GM23338 (cell line): Measurements from ENCODE around the gene CHIA. TPM values are rescaled to one million over a fixed set of nuclear protein-coding genes. Genes with fewer than 3 reads are reported as not detected.

Experiments
- ATAC-seq: fragments of 200-7000 bp; cut with Tn5 transposase; 3 replicates; pipeline ENCODE4 v1.9.1; 2020
- DNase-seq: peaks from one replicate; pipeline ENCODE4 v3.0.0-alpha.2; 2015; ENCODE audit warnings: low spot score
- H2AFZ ChIP-seq: fragments of 200-600 bp; sonication (generic); 2 replicates; pipeline ENCODE4 v1.8.0; 2016; ENCODE audit warnings: antibody characterized with exemption, mild to moderate bottlenecking, moderate library complexity
- H3F3A ChIP-seq: fragments of 200-600 bp; sonication (generic); replicated peaks from 2 replicates; pipeline ENCODE4 v1.8.0; 2017; ENCODE audit warnings: antibody characterized with exemption, mixed run types, low read depth
- H3K27ac ChIP-seq: fragments of 200-600 bp; sonication (generic); 2 replicates; pipeline ENCODE4 v1.6.1; 2016; ENCODE audit warnings: low read depth
- H3K27me3 ChIP-seq: fragments of 200-600 bp; sonication (generic); 2 replicates; pipeline ENCODE4 v1.8.0; 2016; ENCODE audit warnings: mild to moderate bottlenecking, mixed run types, moderate library complexity; ENCODE audit not compliant: insufficient read depth
- H3K36me3 ChIP-seq: fragments of 200-600 bp; sonication (generic); 2 replicates; pipeline ENCODE4 v1.8.0; 2016; ENCODE audit warnings: mild to moderate bottlenecking; ENCODE audit not compliant: insufficient read depth
- H3K4me1 ChIP-seq: fragments of 200-600 bp; sonication (generic); 2 replicates; pipeline ENCODE4 v1.8.0; 2016; ENCODE audit warnings: mild to moderate bottlenecking, moderate library complexity; ENCODE audit not compliant: insufficient read depth
- H3K4me2 ChIP-seq: fragments of 200-600 bp; sonication (generic); 2 replicates; pipeline ENCODE4 v1.7.1; 2017; ENCODE audit warnings: mixed run types
- H3K4me3 ChIP-seq: fragments of 200-600 bp; sonication (generic); 2 replicates; pipeline ENCODE4 v1.6.1; 2016; ENCODE audit warnings: mixed run types
- H3K79me2 ChIP-seq: fragments of 200-600 bp; sonication (generic); replicated peaks from 2 replicates; pipeline ENCODE4 v1.8.0; 2017; ENCODE audit warnings: mild to moderate bottlenecking; ENCODE audit not compliant: insufficient read depth
- H3K9me2 ChIP-seq: fragments of 200-600 bp; sonication (generic); 2 replicates; pipeline ENCODE4 v1.8.0; 2017; ENCODE audit not compliant: insufficient read depth
- H4K20me1 ChIP-seq: fragments of 200-600 bp; sonication (generic); replicated peaks from 2 replicates; pipeline ENCODE4 v1.8.0; 2017; ENCODE audit warnings: mild to moderate bottlenecking; ENCODE audit not compliant: insufficient read depth
- H3K27ac Mint-ChIP-seq: 2 replicates; pipeline ENCODE4 v1.8.0; 2020; ENCODE audit warnings: inconsistent platforms, mild to moderate bottlenecking, moderate library complexity, mixed read lengths
- H3K27me3 Mint-ChIP-seq: 3 replicates; pipeline ENCODE4 v1.8.0; 2022; ENCODE audit warnings: low read depth, mild to moderate bottlenecking, moderate library complexity, mixed read lengths, inconsistent platforms; ENCODE audit not compliant: insufficient read depth, poor library complexity
- H3K36me3 Mint-ChIP-seq: 3 replicates; pipeline ENCODE4 v1.8.0; 2021; ENCODE audit warnings: low read depth, mild to moderate bottlenecking, inconsistent platforms, moderate library complexity, mixed read lengths
- H3K4me1 Mint-ChIP-seq: 3 replicates; pipeline ENCODE4 v1.8.0; 2020; ENCODE audit warnings: mild to moderate bottlenecking, inconsistent platforms, mixed read lengths
- H3K4me3 Mint-ChIP-seq: 3 replicates; pipeline ENCODE4 v1.8.0; 2021; ENCODE audit warnings: moderate library complexity, mild to moderate bottlenecking, inconsistent platforms, mixed read lengths
- H3K9me3 Mint-ChIP-seq: 3 replicates; pipeline ENCODE4 v1.8.0; 2020; ENCODE audit warnings: moderate library complexity, mild to moderate bottlenecking, inconsistent platforms, mixed read lengths
- CREB1 ChIP-seq: fragments of 250-450 bp; sonication (Bioruptor Pico); IDR thresholded peaks from 2 replicates; pipeline ENCODE4 v1.5.0; 2020; ENCODE audit warnings: low read depth, mild to moderate bottlenecking, moderate library complexity
- CTCF ChIP-seq, 2 experiments: fragments of 200-600 bp in 1 of 2; sonication (generic) in 1 of 2; conservative IDR thresholded peaks; 2 replicates each; pipeline versions ENCODE4 v1.5.1 to v1.6.1; 2016 to 2017; ENCODE audit warnings: antibody characterized with exemption in 2 of 2, low read depth in 2 of 2, mild to moderate bottlenecking in 2 of 2, moderate library complexity in 1 of 2
- ETS1 ChIP-seq: IDR thresholded peaks from 2 replicates; pipeline ENCODE4 v1.6.1; 2016; ENCODE audit warnings: antibody characterized with exemption
- EZH2 ChIP-seq: fragments of 200-600 bp; sonication (generic); IDR thresholded peaks from one replicate; pipeline ENCODE4 v1.8.0; 2017; ENCODE audit warnings: antibody characterized with exemption, mild to moderate bottlenecking, low read depth; ENCODE audit not compliant: unreplicated experiment
- EZH2phosphoT487 ChIP-seq: fragments of 200-600 bp; sonication (generic); IDR thresholded peaks from one replicate; pipeline ENCODE4 v1.8.1; 2018; ENCODE audit warnings: antibody characterized with exemption; ENCODE audit not compliant: unreplicated experiment
- JUNB ChIP-seq: IDR thresholded peaks from one replicate; pipeline ENCODE4 v1.6.1; 2016; ENCODE audit warnings: antibody characterized with exemption; ENCODE audit not compliant: unreplicated experiment
- NANOG ChIP-seq: IDR thresholded peaks from 2 replicates; pipeline ENCODE4 v1.6.1; 2016; ENCODE audit warnings: antibody characterized with exemption, borderline replicate concordance
- POLR2AphosphoS5 ChIP-seq: IDR thresholded peaks from 2 replicates; pipeline ENCODE4 v1.6.1; 2016; ENCODE audit warnings: antibody characterized with exemption, low read depth
- REST ChIP-seq: IDR thresholded peaks from one replicate; pipeline ENCODE4 v1.6.1; 2018; ENCODE audit warnings: antibody characterized with exemption; ENCODE audit not compliant: unreplicated experiment
- STAT1 ChIP-seq: IDR thresholded peaks from one replicate; pipeline ENCODE4 v1.6.1; 2016; ENCODE audit warnings: antibody characterized with exemption; ENCODE audit not compliant: unreplicated experiment
- ZNF114 ChIP-seq: fragments of 250-450 bp; sonication (Bioruptor Pico); IDR thresholded peaks from 2 replicates; pipeline ENCODE4 v1.5.0; 2020; ENCODE audit warnings: mild to moderate bottlenecking, moderate library complexity
- ZNF331 ChIP-seq: fragments of 250-450 bp; sonication (Bioruptor Pico); IDR thresholded peaks from 2 replicates; pipeline ENCODE4 v1.5.0; 2020; ENCODE audit warnings: low read depth, mild to moderate bottlenecking, moderate library complexity
- ZNF462 ChIP-seq: fragments of 250-450 bp; sonication (Bioruptor Pico); IDR thresholded peaks from 2 replicates; pipeline ENCODE4 v1.5.0; 2020; ENCODE audit warnings: mild to moderate bottlenecking, moderate library complexity
- long read RNA-seq: library from polyadenylated mRNA; unstranded; transcript quantifications from one replicate; pipeline ENCODE4 v2.0.0, GENCODE V29; 2020; ENCODE audit not compliant: unreplicated experiment
- polyA plus RNA-seq: library from polyadenylated mRNA; unstranded; fragments of >200 nt; fragmentation: Nextera tagmentation; extraction: Ambion mirVana; gene quantifications from 2 replicates; pipeline ENCODE4 v1.2.1, GENCODE V29; 2016
- total RNA-seq: library from RNA; depleted of rRNA; stranded (reverse); fragments of >200 nt; shearing (Covaris generic); gene quantifications from 2 replicates; pipeline ENCODE4 v1.2.3, GENCODE V29; 2014; rRNA removed

CHIA gene
- total RNA-seq (not detected in 2 replicates), polyA plus RNA-seq (not detected in 2 replicates)
- long read RNA-seq = 0 reads

- H4K20me1 ChIP-seq = no peaks in the 10 kb centered on the region
- Mint-ChIP-seq H3K9me3 (no peaks in the 10 kb centered on the region), H3K4me3 (no peak within 1 kb of the TSS), H3K27ac (no peak within 1 kb of the TSS), H3K4me1 (no peaks in the 10 kb centered on the region), H3K27me3 (no peaks in the 10 kb centered on the region), H3K36me3 (peaks cover 2% of the 10 kb centered on the region; the same call in 1 of the 3 replicates)
- H3K36me3 ChIP-seq = no peaks in the 10 kb centered on the region; the same call in 1 of the 2 replicates
- H3K79me2 ChIP-seq = no peaks in the 10 kb centered on the region
- no peaks in the 10 kb centered on the region for H3K4me1 ChIP-seq
- H3K4me3 ChIP-seq = no peak within 1 kb of the TSS
- no peak for ATAC-seq
- no peak within 1 kb of the TSS for H3K4me2 ChIP-seq
- no peaks in the 10 kb centered on the region for H3F3A ChIP-seq
- TF ChIP-seq ZNF462 (CRISPR knock-in tag) (no peak), REST (no peak), JUNB (no peak), EZH2phosphoT487 (no peak), ETS1 (no peak), CTCF (conservative IDR thresholded peaks at IDR 0.05; ENCODE audit: low read depth in 2 of 2) (no peak), ZNF114 (CRISPR knock-in tag) (no peak), EZH2 (no peak), NANOG (no peak), ZNF331 (CRISPR knock-in tag) (no peak), STAT1 (no peak), CREB1 (CRISPR knock-in tag) (no peak), POLR2AphosphoS5 (no peak)
- no peak for DNase-seq
- no peak within 1 kb of the TSS for H2AFZ ChIP-seq
- H3K9me2 ChIP-seq = no peaks in the 10 kb centered on the region
- no peaks in the 10 kb centered on the region for H3K27me3 ChIP-seq
- no peak within 1 kb of the TSS for H3K27ac ChIP-seq
Observed at GRCh38 chr1:111290630-111291029, at the start of gene CHIA. CHIA (plus strand) TSS chr1:111290851; CDS start chr1:111310468, 19,617 bp downstream.
